ENCODE results near the gene HUNK. TPM values are rescaled to one million over a fixed set of nuclear protein-coding genes. Genes with fewer than 3 reads are reported as not detected.

HUNK gene
- total and polyA plus RNA-seq, 2 of the 8 experiments (the other 6 are each of a cell fraction or from before 2014, with no cell fraction given): 1.9 to 10.2 TPM

GRCh38 chr21:31986035-31986856 lies 113.4 kb downstream of the HUNK start (continued):
- TF ChIP-seq CHD7 (IDR thresholded peaks at IDR 0.05; ENCODE audit: insufficient replicate concordance, low read length) (no peak), TAF1 (IDR thresholded peaks at IDR 0.05; ENCODE audit: low read depth, low read length) (no peak), CREB1 (IDR thresholded peaks at IDR 0.05) (no peak), JUN (IDR thresholded peaks at IDR 0.05; ENCODE audit: low read depth, low read length) (no peak), FOSL1 (IDR thresholded peaks at IDR 0.05; ENCODE audit: insufficient read depth, low read depth, low read length) (no peak)
